H1 (cell line): Measurements from ENCODE around the gene HMGN3.

ENCODE experiments used
- CHD2 ChIP-seq: IDR thresholded peaks from 2 replicates; pipeline ENCODE4 v1.6.1; 2012; ENCODE audit warnings: low read length, improper control_type of control experiment
- CTCF ChIP-seq, 3 experiments: IDR thresholded peaks; 1 replicate in 2 of 3; 2 replicates in 1 of 3; pipeline versions ENCODE4 v1.5.1 to v1.6.1; 2011; ENCODE audit warnings: low read length in 3 of 3, mild to moderate bottlenecking in 3 of 3, inconsistent platforms in 2 of 3, low read depth in 1 of 3, moderate library complexity in 1 of 3; ENCODE audit not compliant: insufficient read depth in 1 of 3; ENCODE audit errors: control extremely low read depth in 1 of 3
- KDM5A ChIP-seq: fragments of 200-600 bp; IDR thresholded peaks from 2 replicates; pipeline ENCODE4 v1.7.1; 2012; ENCODE audit warnings: mild to moderate bottlenecking, low read length, inconsistent platforms, mixed read lengths
- POLR2A ChIP-seq, 2 experiments: IDR thresholded peaks; 1 replicate in 1 of 2; 2 replicates in 1 of 2; pipeline ENCODE4 v1.6.1; 2011; ENCODE audit warnings: low read depth in 2 of 2, low read length in 2 of 2, mild to moderate bottlenecking in 2 of 2; ENCODE audit errors: control extremely low read depth in 1 of 2
- RAD21 ChIP-seq, 2 experiments: IDR thresholded peaks in 1 of 2; conservative IDR thresholded peaks in 1 of 2; 2 replicates each; pipeline ENCODE4 v1.6.1; 2011; ENCODE audit warnings: low read depth in 2 of 2, low read length in 2 of 2, improper control_type of control experiment in 1 of 2, inconsistent platforms in 1 of 2, mild to moderate bottlenecking in 1 of 2, moderate library complexity in 1 of 2
- SP2 ChIP-seq: IDR thresholded peaks from 2 replicates; pipeline ENCODE4 v1.6.1; 2012; ENCODE audit warnings: mild to moderate bottlenecking, low read length, inconsistent platforms
- ZNF274 ChIP-seq: IDR thresholded peaks from 2 replicates; pipeline ENCODE4 v1.7.0; 2012; ENCODE audit warnings: low read length, borderline replicate concordance; ENCODE audit errors: extremely low read depth
- TF ChIP-seq, protein P1 (sequence below): IDR thresholded peaks from 2 replicates; pipeline ENCODE4 v1.6.1; 2011; ENCODE audit warnings: low read depth, mild to moderate bottlenecking, low read length; ENCODE audit not compliant: insufficient read depth

- TF ChIP-seq POLR2A (IDR thresholded peaks at IDR 0.05; ENCODE audit: control extremely low read depth in 1 of 2, low read depth in 2 of 2, low read length in 2 of 2), result no peak
- no peak for TF ChIP-seq CTCF (IDR thresholded peaks at IDR 0.05; ENCODE audit: control extremely low read depth in 1 of 3, insufficient read depth in 1 of 3, low read depth in 1 of 3, low read length in 3 of 3)
- TF ChIP-seq, protein P1, sequence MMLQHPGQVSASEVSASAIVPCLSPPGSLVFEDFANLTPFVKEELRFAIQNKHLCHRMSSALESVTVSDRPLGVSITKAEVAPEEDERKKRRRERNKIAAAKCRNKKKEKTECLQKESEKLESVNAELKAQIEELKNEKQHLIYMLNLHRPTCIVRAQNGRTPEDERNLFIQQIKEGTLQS, result no peak
- TF ChIP-seq SP2, result no peak
- TF ChIP-seq KDM5A, result no peak
- no peak for TF ChIP-seq RAD21 (IDR thresholded peaks at IDR 0.05 in 1 of 2, conservative IDR thresholded peaks at IDR 0.05 in 1 of 2; ENCODE audit: low read depth in 2 of 2, low read length in 2 of 2)
- no peak for TF ChIP-seq ZNF274
- TF ChIP-seq CHD2, result no peak
These were observed 28.9 kb upstream of the HMGN3 start for GRCh38 chr6:79263359-79263758.
